MM.1S (cell line): ENCODE measurements around the gene ZNF335.

Experiments used
- DNase-seq: peaks from one replicate; pipeline ENCODE4 v3.0.0-alpha.2; 2015
- H2AFZ ChIP-seq: fragments of 300-600 bp; sonication (generic); 2 replicates; pipeline ENCODE4 v1.6.0; 2016; ENCODE audit warnings: antibody characterized with exemption, low read length
- H3F3A ChIP-seq: fragments of 300-600 bp; sonication (generic); 2 replicates; pipeline ENCODE4 v1.6.1; 2016; ENCODE audit warnings: mild to moderate bottlenecking, antibody characterized with exemption, low read length, moderate library complexity, mixed read lengths; ENCODE audit not compliant: insufficient read depth
- H3K27ac ChIP-seq: fragments of 300-600 bp; sonication (generic); 2 replicates; pipeline ENCODE4 v1.5.1; 2016; ENCODE audit warnings: mild to moderate bottlenecking, low read length
- H3K27me3 ChIP-seq: fragments of 300-600 bp; sonication (generic); replicated peaks from 2 replicates; pipeline ENCODE4 v1.6.0; 2016; ENCODE audit warnings: low read length; ENCODE audit not compliant: insufficient read depth
- H3K36me3 ChIP-seq: fragments of 300-600 bp; sonication (generic); replicated peaks from 2 replicates; pipeline ENCODE4 v1.6.1; 2016; ENCODE audit warnings: mild to moderate bottlenecking, low read length, mixed read lengths; ENCODE audit not compliant: insufficient read depth
- H3K4me1 ChIP-seq: fragments of 300-600 bp; sonication (generic); 2 replicates; pipeline ENCODE4 v1.6.1; 2016; ENCODE audit warnings: low read length, mixed read lengths
- H3K4me2 ChIP-seq: fragments of 300-600 bp; sonication (generic); 2 replicates; pipeline ENCODE4 v1.6.0; 2016; ENCODE audit warnings: low read depth, low read length
- H3K4me3 ChIP-seq: fragments of 300-600 bp; sonication (generic); 2 replicates; pipeline ENCODE4 v1.5.1; 2016; ENCODE audit warnings: low read length, mixed read lengths
- H3K79me2 ChIP-seq: fragments of 300-600 bp; sonication (generic); 2 replicates; pipeline ENCODE4 v1.6.1; 2016; ENCODE audit warnings: mixed run types, low read length, mixed read lengths
- H3K9ac ChIP-seq: fragments of 300-600 bp; sonication (generic); 2 replicates; pipeline ENCODE4 v1.6.1; 2016; ENCODE audit warnings: low read length, mixed read lengths
- H3K9me2 ChIP-seq: fragments of 300-600 bp; sonication (generic); replicated peaks from 2 replicates; pipeline ENCODE4 v1.6.1; 2016; ENCODE audit warnings: mild to moderate bottlenecking, low read length, mixed read lengths; ENCODE audit not compliant: insufficient read depth
- H3K9me3 ChIP-seq: fragments of 300-600 bp; sonication (generic); replicated peaks from 2 replicates; pipeline ENCODE4 v1.6.1; 2016; ENCODE audit warnings: mild to moderate bottlenecking, low read length, mixed read lengths; ENCODE audit not compliant: insufficient read depth
- H4K20me1 ChIP-seq: fragments of 300-600 bp; sonication (generic); 2 replicates; pipeline ENCODE4 v1.6.1; 2016; ENCODE audit warnings: mild to moderate bottlenecking, low read length, moderate library complexity, mixed read lengths; ENCODE audit not compliant: insufficient read depth
- EZH2 ChIP-seq: fragments of 300-600 bp; sonication (generic); optimal IDR thresholded peaks from 2 replicates; pipeline ENCODE3; 2017; ENCODE audit warnings: low read depth, mild to moderate bottlenecking, antibody characterized with exemption, low read length, mixed read lengths
- EZH2phosphoT487 ChIP-seq: fragments of 300-600 bp; sonication (generic); IDR thresholded peaks from 2 replicates; pipeline ENCODE4 v1.6.1; 2018; ENCODE audit warnings: antibody characterized with exemption, low read length
- TF ChIP-seq, protein P1 (sequence below): fragments of 300-600 bp; sonication (generic); IDR thresholded peaks from 2 replicates; pipeline ENCODE4 v1.5.1; 2016; ENCODE audit warnings: antibody characterized with exemption, low read length, mixed read lengths

The ZNF335 gene

DNA sequence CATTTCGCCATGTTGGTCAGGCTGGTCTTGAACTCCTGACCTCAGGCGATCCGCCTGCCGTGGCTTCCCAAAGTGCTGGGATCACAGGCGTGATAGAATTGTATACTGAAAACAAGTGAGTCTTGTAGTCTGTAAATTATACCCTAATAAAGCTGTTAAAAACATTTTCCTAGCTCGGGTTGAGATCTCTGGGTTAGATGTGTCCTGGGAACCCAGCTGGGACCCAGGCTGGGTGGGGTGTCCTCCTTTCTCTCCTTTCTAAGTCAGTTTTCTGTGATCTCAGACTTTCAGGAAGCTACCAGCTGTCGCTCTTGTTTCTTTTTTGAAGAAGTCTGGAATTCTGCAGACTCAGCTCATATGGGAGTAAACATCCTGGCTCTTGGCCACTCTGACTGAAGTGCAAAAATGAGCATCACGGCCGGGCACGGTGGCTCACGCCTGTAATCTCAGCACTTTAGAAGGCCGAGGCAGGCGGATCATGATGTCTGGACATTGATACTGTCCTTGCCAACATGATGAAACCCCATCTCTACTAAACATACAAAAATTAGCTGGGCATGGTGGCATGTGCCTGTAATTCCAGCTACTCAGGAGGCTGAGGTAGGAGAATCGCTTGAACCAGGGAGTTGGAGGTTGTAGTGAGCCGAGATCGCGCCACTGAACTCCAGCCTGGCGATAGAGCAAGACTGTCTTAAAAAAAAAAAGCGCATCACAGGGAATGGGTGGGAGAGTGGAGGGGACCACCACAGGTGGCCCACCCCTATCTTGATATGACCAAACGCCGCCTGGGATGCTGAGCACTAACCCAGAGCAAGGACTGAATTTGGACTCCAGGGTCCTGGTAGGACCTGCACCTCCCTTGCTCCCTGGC lies 47.4 kb downstream of the ZNF335 start:
- DNase-seq = no peak
- Histone ChIP-seq H3F3A (no peaks in the 10 kb centered on the region), H3K27me3 (no peaks in the 10 kb centered on the region), H3K79me2 (no peaks in the 10 kb centered on the region), H3K4me3 (no peak overlapping the region), H3K4me1 (no peaks in the 10 kb centered on the region), H2AFZ (no peak overlapping the region), H3K27ac (no peak overlapping the region), H3K36me3 (no peaks in the 10 kb centered on the region), H3K4me2 (no peak overlapping the region), H3K9ac (no peak overlapping the region), H4K20me1 (no peaks in the 10 kb centered on the region), H3K9me2 (no peaks in the 10 kb centered on the region), H3K9me3 (no peaks in the 10 kb centered on the region)
- TF ChIP-seq EZH2phosphoT487 (no peak), EZH2 (no peak)
- TF ChIP-seq, protein P1, sequence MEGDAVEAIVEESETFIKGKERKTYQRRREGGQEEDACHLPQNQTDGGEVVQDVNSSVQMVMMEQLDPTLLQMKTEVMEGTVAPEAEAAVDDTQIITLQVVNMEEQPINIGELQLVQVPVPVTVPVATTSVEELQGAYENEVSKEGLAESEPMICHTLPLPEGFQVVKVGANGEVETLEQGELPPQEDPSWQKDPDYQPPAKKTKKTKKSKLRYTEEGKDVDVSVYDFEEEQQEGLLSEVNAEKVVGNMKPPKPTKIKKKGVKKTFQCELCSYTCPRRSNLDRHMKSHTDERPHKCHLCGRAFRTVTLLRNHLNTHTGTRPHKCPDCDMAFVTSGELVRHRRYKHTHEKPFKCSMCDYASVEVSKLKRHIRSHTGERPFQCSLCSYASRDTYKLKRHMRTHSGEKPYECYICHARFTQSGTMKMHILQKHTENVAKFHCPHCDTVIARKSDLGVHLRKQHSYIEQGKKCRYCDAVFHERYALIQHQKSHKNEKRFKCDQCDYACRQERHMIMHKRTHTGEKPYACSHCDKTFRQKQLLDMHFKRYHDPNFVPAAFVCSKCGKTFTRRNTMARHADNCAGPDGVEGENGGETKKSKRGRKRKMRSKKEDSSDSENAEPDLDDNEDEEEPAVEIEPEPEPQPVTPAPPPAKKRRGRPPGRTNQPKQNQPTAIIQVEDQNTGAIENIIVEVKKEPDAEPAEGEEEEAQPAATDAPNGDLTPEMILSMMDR = no peak

DNA sequence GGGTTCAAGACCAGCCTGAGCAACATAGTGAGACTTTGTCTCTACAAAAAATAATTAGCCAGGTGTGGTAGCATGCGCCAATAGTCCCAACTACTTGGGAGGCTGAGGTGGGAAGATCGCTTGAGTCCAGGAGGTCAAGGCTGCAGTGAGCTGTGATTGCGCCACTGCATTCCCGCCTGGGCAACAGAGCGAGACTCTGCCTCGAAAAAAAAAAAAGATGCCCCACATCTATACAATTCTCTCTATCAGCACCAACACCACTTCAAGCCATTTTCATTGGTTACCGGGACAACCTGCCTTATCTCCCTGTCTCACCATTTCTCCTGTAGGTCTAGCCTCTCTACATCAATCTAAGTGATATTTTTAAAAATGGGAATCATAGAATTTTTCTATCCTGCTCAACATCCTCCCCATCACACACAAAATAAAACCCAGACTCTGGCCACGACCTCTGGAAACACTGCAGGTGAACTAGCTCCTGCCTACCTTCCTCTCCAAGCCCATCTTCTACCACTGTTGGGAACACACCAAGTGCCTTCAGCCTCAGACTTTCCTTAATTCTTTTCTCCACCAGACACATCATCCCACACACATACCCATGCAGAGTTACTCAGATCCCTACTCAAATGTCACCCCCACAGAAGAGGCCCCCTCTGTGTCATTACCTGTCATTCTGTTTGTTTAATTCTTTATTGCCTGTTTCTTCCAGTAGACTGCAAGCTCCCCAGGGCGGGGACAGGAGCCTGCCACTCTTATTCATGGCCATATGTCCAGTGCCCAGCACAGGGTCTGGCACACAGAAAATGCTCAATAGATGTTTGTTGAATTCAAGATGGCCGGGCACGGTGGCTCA lies 50.4 kb downstream of the ZNF335 start:
- no peak overlapping the region for H3K4me3 ChIP-seq
- H4K20me1 ChIP-seq = no peaks in the 10 kb centered on the region
- TF ChIP-seq EZH2 = no peak
- TF ChIP-seq EZH2phosphoT487 = no peak
- TF ChIP-seq, protein P1 = no peak
- no peaks in the 10 kb centered on the region for H3K4me1 ChIP-seq
- no peaks in the 10 kb centered on the region for H3K79me2 ChIP-seq
- H3K27me3 ChIP-seq = no peaks in the 10 kb centered on the region
- no peak overlapping the region for H3K9ac ChIP-seq
- H3K36me3 ChIP-seq = no peaks in the 10 kb centered on the region
- H3K9me2 ChIP-seq = no peaks in the 10 kb centered on the region
- H3K9me3 ChIP-seq = no peaks in the 10 kb centered on the region
- no peaks in the 10 kb centered on the region for H3F3A ChIP-seq
- H2AFZ ChIP-seq = no peak overlapping the region
- H3K27ac ChIP-seq = no peak overlapping the region
- H3K4me2 ChIP-seq = no peak overlapping the region
- DNase-seq = no peak

DNA sequence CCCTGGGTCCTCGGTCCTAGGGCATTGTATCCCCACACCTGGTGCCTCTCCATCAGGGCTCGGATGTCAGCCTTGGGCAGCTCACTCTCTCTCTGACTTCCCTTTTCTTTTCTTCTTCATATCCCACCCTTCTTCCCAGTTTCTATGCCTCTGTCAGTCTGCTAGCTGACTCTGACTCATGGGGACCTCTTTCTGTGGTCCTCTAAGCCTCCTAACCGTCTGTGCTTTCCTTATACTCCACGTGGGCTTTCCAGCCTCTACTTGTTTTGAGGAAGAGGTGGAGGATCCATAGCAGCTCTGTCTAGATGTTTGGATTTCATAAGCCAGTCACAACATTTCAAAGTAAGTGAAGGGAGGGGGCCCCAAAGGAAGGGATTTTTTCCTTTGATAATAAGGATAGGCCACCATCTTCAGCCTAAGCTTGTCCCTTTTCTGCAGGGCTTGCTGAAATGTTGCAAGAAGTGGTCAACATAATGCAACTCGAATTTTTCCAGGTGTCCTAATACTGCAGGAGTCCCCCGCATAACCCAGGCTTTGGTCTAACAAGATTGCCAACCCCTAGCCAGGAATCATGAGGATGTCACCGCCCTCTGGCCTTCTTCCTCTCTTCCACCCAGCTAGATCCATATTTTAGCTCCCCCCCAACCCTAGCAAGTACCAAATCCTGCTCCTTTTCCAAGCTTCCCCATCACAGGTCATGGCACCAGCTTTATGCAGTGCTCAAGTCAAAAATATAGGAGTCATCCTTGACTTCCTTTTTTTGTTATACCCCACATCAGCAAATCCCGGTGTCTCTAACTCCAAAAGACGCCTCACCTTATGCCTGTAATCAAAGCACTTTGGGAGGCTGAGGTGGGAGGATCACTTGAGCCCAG lies 51.3 kb downstream of the ZNF335 start:
- no peaks in the 10 kb centered on the region for H4K20me1 ChIP-seq
- no peak overlapping the region for H3K9ac ChIP-seq
- no peak overlapping the region for H3K4me2 ChIP-seq
- TF ChIP-seq, protein P1 = no peak
- TF ChIP-seq EZH2phosphoT487 (no peak), EZH2 (no peak)
- no peak overlapping the region for H3K4me3 ChIP-seq
- H3K27me3 ChIP-seq = no peaks in the 10 kb centered on the region
- no peak for DNase-seq
- no peak overlapping the region for H2AFZ ChIP-seq
- no peaks in the 10 kb centered on the region for H3K9me3 ChIP-seq
- H3K27ac ChIP-seq = no peak overlapping the region
- no peaks in the 10 kb centered on the region for H3F3A ChIP-seq
- H3K4me1 ChIP-seq = no peaks in the 10 kb centered on the region
- no peaks in the 10 kb centered on the region for H3K79me2 ChIP-seq
- H3K36me3 ChIP-seq = no peaks in the 10 kb centered on the region
- H3K9me2 ChIP-seq = no peaks in the 10 kb centered on the region
